ENCODE data around the gene RGS7BP.

DNA sequence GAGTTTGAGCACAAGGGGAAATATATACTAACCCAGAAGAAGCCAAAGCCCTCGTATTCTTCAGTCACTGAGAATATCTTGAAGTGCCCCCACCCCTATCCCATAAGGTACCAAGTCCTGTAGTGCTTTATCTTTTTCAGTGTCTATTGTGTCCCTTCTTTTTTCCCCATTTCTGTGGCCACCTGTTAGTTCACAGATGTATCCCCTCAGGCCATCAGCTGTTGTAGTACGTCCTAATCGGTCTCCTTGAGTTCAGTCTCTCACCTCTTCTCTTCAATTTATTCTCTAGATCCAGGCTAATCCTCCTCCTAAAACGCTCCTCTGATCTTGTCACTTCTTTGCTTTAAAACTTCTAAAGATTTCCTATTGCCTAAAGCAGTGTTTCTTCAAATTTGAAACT is 10.4 kb downstream of the RGS7BP start:
- TF ChIP-seq, protein P1, sequence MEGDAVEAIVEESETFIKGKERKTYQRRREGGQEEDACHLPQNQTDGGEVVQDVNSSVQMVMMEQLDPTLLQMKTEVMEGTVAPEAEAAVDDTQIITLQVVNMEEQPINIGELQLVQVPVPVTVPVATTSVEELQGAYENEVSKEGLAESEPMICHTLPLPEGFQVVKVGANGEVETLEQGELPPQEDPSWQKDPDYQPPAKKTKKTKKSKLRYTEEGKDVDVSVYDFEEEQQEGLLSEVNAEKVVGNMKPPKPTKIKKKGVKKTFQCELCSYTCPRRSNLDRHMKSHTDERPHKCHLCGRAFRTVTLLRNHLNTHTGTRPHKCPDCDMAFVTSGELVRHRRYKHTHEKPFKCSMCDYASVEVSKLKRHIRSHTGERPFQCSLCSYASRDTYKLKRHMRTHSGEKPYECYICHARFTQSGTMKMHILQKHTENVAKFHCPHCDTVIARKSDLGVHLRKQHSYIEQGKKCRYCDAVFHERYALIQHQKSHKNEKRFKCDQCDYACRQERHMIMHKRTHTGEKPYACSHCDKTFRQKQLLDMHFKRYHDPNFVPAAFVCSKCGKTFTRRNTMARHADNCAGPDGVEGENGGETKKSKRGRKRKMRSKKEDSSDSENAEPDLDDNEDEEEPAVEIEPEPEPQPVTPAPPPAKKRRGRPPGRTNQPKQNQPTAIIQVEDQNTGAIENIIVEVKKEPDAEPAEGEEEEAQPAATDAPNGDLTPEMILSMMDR (IDR thresholded peaks at IDR 0.05) = no peak
- TF ChIP-seq FOXP1 (CRISPR knock-in tag; IDR thresholded peaks at IDR 0.05; ENCODE audit: borderline replicate concordance) (no peak), ETV6 (CRISPR knock-in tag; IDR thresholded peaks at IDR 0.05) (no peak), ZNF671 (CRISPR knock-in tag; IDR thresholded peaks at IDR 0.05) (no peak), E2F1 (CRISPR knock-in tag; IDR thresholded peaks at IDR 0.05) (no peak), MAX (CRISPR knock-in tag; IDR thresholded peaks at IDR 0.05) (no peak), TEAD4 (CRISPR knock-in tag; IDR thresholded peaks at IDR 0.05) (no peak)
- TF ChIP-seq, protein P2, sequence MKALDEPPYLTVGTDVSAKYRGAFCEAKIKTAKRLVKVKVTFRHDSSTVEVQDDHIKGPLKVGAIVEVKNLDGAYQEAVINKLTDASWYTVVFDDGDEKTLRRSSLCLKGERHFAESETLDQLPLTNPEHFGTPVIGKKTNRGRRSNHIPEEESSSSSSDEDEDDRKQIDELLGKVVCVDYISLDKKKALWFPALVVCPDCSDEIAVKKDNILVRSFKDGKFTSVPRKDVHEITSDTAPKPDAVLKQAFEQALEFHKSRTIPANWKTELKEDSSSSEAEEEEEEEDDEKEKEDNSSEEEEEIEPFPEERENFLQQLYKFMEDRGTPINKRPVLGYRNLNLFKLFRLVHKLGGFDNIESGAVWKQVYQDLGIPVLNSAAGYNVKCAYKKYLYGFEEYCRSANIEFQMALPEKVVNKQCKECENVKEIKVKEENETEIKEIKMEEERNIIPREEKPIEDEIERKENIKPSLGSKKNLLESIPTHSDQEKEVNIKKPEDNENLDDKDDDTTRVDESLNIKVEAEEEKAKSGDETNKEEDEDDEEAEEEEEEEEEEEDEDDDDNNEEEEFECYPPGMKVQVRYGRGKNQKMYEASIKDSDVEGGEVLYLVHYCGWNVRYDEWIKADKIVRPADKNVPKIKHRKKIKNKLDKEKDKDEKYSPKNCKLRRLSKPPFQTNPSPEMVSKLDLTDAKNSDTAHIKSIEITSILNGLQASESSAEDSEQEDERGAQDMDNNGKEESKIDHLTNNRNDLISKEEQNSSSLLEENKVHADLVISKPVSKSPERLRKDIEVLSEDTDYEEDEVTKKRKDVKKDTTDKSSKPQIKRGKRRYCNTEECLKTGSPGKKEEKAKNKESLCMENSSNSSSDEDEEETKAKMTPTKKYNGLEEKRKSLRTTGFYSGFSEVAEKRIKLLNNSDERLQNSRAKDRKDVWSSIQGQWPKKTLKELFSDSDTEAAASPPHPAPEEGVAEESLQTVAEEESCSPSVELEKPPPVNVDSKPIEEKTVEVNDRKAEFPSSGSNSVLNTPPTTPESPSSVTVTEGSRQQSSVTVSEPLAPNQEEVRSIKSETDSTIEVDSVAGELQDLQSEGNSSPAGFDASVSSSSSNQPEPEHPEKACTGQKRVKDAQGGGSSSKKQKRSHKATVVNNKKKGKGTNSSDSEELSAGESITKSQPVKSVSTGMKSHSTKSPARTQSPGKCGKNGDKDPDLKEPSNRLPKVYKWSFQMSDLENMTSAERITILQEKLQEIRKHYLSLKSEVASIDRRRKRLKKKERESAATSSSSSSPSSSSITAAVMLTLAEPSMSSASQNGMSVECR (CRISPR knock-in tag; IDR thresholded peaks at IDR 0.05; ENCODE audit: borderline replicate concordance) = no peak

Data from WTC11 (cell line).